ENCODE data around the gene LGALS9.
"Not testable (repeated sequence)": the region's sequence is repeated elsewhere in the genome, so short reads cannot be mapped to it uniquely, and the experiment has no call there.

Gene LGALS9

DNA sequence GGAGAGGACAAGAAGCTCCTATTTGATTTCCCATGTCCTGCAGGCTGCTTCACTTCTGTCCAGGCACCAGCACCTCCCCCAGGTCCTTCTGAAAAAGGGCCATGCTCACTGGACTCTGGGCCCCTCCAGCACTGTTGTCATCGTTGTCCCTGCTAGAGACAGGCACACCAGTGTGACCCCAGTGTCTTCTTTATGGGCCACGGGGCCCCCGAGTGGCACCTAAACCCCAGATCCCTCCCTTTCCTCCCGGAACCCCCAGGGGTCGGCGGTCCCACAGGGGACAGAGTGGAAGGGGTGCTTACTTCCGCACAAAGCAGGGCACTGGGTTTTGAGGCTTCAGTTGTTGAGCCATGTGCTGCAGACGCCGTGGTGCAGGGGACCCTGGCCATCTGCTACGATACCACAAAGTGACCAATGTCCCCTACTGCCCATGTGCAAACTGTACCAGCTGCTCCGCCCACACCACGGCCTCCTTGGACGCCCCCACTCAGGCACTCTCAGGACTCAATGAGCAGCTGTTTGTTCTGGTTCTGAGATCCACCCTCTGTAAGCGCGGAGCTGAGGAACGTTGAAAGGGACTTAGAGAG lies 24.6 kb downstream of the LGALS9 start:
- not testable (repeated sequence) for DNase-seq

DNA sequence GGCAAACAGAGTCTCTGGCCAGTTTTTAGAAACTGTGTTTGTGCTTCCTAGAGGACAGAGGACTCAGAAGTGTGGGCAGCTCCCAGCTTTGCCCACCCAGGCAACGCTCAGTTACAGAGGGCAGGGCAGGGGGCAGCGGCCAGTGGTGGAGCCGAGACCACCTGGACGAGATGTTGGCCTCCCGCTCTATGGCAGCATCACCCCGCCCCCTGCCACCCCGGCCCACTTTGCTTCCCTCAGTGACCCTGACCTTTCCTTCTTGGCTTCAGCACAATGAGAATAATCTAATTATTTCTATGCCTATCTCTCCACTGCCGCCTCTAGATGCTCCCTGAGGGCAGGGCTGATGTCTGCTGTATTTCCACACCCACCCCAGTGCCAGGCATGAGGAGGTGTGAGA lies 25.6 kb downstream of the LGALS9 start:
- DNase-seq = not testable (repeated sequence)

DNA sequence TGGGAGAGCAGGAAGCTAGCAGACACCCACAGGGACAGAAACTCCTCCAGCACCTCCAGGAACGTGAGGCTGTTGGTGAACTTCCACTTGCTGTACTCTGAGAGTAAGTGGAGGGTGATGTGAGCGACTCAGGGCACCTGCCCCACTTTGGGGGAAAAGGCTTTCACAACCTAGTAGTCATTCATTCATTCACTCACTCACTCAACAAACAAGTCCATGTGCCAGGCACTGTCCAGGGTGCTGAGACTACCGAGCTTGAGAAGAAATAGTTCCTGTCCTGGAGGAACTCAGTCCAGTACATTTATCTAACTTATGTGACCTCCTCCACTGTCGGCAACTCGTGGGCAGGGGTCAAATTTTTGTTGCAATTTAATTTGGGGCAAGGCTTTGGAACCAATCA lies 26.6 kb downstream of the LGALS9 start:
- no peak for DNase-seq

DNA sequence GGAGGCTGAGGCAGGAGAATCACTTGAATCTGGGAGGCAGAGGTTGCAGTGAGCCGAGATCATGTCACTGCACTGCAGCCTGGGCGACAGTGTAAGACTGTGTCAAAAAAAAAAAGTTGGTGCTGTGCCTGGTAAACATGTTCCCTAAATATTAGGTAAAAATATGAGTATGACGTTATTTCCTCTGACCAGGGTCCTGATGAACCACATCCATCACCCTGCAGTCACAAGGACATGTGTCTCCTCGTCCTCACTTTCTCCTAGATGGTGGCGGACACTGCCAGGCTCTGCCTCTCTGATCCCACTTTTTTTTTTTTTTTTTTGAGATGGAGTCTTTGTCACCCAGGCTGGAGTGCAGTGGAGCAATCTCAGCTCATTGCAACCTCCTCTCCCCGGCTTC lies 28.7 kb downstream of the LGALS9 start:
- no peak for DNase-seq

DNA sequence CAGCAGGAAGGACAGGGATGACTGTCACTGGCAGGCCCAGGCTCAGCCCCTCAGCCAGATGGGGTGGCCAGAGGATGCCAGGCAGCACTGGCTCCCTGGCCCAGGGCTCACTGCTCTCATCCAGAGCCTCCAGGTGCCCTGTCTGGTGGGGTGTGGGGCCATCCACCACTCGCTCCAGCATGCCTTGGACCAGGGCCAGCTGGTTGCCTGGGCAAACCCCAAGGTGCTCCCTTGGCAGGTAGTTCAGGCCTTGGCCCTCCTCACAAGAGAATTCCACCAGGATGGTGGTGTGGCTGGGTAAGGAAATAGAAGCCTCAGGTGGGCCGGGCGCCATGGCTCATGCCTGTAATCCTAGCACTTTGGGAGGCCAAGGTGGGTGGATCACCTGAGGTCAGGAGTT lies 29.4 kb downstream of the LGALS9 start:
- no peak for DNase-seq

DNA sequence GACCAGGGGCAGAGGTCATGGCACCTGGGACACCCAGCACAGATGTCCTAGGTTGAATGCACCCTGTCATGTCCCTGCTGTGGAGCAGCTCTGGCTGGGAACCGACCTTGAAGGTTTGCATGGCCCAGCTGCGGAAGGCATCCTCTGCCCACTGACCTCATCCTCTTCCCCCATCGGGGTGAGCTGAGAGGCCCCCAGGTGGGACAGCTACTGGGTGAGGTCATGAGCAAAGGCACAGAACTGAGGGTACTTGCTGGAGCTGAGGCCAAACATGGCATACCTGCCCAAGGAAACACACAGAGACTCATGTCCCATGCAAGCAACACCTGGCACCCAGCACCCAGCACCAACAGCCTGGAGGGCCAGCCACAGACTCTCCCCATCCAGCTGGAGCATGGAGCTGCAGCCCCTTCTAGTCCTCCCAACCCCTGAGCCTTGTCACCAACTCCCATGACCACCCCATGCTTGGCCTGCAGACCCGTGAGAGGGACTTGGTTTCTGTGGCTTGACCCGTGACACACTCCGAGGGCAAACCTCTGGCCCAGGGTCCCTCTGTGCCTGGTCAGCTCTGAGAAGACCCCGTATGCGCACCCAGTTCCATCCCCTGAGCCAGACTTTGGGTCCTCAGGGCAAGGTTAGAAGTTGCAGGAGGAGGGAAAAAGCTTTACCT lies 33.1 kb downstream of the LGALS9 start:
- no peak for DNase-seq

DNA sequence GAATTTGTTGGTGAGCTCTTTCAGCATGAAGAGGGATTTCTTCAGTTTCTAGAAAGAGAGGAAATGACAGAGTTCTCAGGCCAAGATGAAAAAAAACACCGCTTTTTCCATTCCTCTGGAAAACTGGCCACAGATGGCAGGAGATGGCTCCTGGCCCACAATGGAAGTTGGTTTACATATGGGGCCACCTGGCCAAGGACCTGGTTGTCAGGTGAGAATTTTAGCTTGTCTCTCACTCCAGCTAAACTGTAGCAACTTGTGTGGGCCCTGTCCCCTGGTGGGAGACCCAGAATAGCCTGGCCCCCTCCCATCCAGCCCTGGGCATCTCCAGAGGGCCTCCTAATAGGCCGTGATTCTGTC lies 33.6 kb downstream of the LGALS9 start:
- no peak for DNase-seq

DNA sequence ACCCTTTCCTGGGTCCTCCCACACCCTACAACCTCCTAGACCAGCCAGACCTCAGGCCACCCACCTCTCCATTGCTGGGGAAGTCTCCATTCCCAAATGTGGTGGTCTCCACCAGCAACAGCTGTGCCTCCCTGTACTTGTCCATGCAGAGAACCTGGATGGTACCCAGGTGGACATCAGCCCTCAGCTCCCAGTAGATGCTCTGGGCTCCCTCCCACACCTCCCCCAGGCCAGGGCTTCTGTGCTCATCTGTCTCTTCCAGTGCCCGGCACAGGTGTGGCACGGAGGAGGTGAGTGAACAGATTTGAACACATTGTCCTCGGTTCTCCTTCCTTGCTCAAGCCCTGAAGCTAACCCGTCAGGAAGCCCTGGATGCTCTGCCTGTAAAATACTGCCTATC lies 34.6 kb downstream of the LGALS9 start:
- DNase-seq = no peak

DNA sequence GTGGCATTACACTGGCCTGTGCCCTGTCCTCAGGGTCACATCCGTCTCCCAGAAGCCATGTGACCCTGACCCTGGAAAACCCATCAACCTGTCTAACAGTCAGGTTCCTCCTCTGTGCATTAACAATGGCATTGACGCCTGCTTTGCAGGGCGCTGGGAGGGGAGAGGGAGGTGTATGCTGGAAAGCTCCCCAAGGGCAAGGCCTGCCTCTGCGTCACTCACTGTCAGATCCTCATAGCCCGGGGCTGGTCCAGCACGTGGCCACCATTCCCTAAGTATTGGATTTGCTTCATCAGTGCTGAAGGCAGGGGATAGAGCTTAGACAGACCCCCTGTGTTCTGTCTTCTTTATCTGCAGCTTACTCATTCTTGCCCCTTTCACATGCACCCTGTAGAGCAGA lies 35.3 kb downstream of the LGALS9 start:
- not testable (repeated sequence) for DNase-seq

DNA sequence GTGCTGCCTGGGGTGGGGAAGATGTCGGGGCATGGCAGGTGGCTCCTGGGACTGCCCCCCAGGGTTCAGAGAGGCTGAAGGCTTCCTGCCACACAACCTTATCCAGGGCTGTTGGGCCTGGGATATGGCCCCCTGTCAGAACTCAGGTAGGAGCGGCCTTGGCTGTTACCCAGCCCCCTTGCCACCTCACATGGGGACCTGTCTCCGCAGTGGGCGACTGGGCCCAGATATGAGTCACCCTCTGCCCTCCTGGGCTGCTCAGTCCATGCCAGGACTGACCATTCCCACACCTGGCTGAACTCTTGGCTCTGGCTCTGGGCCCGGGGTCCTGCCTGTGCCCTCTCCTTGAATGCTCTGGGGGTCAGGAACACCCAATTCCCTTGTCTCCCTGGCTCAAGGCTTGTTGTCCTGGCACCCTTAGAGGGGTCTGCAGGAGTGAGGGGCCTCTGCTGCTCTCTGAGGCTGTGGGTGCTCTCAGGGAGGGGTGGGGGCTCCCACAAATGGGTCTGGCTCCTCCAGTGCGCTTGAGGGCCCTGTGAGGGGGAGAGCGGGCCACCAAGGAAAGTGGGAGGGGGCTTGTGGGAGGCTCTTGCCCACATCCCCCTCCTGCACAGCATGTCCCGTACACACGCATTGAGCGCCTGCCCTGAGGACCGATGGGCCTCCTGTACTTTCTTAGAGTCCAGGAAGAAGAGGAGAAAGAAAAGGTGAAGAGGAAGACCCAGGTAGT lies 36.0 kb downstream of the LGALS9 start:
- DNase-seq = no peak

DNA sequence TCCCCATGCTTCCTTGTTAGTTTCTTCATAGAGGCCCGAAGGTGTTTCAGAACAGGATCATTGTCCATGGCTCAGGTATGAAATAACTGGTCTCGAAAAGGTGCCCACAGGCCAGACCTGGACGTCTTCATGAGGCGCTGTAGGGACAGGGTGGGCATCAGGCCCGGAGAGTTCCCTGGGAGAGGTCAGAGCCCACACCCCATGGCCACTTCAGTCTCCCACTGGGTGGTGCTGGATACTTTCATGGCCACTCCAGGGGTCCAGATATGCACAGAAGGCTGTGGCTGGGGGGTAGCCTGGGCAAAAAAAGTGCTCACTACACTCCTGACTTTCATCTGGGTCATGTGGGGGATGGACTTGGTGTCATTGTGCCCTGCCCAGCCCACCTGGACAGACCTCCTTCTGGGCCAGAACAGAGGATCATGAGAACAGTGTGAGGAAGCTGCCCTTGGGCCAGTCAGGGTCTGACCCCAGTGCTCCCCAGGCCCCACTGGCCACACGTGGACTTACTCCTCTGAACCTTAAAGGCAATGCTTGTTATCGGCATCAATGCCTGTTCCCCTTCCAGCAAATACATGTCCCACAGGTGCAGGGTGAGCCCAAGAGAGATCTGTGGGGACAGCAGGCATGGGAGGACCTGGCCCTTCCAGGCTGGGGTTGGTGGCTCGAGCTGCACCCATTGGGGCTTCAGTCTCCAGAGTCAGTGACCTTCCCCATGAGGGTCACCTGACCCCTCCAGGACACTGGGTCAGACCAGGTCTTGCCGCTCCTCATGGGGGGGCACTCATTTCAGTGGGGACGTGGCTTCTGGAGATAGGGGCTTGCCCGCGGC lies 36.9 kb downstream of the LGALS9 start:
- DNase-seq = no peak

DNA sequence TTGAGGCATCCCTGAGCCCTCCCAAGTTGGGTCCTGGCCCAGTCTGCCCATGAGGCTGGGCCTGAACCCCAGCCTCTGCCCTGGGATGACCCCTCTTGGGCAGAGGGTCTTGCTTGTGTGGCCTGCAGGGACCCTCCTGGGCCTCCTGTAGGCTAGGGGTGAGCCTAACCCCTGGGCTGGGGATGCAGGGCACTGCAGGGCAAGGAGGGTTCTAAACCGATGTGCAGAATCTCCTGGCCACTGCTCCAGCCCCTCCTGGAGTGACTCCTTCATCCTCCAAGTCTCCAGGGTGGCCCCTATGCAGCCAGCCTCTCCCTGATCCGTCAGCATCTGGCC lies 37.5 kb downstream of the LGALS9 start:
- DNase-seq = no peak

DNA sequence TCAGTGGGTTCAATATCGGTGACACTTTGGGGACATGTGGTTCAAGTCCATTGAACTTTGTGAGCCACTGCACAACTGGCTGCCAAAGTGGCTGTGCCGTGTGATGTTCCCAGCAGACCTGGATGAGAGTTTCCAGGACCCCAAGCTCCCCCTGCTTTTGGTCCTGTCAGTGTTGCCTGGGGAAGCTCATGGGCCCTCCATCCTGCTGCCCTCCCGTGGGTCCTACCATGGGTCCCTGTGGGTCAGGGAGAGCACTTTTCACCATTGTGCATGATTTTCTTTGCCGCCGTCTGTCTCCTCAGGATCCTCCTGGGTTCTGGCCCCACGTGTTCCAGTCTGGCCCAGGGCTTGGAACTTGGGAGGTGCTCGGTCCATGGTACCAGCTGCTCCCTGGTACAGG lies 38.1 kb downstream of the LGALS9 start:
- DNase-seq = no peak

DNA sequence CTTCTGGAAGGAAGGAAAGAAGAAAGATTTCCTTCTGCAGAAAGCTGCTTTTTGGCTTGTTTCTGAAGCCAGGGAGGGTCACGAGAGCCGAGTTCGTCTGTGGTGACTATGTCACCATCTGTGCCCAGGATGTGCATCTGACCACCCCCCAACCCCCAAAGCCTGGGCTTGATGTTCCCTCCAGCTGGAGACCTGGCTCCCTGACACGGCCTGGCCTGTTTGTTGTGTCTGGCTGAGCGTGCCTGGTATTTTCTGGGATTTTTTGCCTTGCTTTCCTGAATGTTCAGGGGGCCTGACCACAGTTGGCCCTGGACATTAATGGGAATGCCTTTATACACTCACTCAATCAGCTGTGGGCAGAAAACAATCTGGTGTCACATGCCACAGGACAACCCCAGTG lies 38.9 kb downstream of the LGALS9 start:
- no peak for DNase-seq

DNA sequence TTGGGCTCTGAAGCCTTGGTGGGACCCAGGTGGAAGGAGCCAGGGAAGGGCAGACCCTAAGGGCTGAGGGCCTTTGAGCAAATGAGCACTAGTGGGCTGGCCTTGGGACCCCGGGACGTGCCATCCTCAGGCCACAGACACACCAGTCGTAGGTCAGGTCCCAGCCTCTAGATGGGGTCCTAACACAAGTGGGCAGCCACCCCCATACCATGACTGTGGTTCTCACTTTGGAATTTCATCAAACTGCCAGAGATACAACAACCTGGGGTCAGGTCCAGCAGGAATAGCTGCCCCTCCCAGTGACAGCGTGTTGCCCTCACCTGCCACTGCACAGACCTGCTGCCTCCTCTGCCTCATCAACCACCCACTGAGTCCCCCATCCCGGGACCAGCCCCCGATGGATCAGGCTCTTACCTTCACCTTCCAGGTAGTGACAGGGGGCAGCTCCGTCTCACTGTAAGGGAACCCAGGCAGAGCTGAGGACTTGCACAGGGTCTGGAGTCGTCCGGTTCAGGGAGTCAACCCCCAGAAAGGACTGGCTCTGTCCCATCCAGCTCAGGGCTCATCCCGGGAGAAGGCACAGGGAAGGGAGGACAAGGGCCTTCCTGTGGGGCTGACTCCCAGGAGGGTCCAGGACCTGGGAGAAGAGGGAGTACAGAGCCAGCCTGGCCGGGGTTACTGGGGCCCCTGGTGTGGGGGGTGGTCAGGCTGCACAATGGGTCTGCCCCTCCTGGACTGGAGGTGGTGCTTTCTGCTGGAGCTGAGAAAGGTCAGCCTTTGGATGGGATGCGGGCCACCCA lies 40.0 kb downstream of the LGALS9 start:
- no peak for DNase-seq

DNA sequence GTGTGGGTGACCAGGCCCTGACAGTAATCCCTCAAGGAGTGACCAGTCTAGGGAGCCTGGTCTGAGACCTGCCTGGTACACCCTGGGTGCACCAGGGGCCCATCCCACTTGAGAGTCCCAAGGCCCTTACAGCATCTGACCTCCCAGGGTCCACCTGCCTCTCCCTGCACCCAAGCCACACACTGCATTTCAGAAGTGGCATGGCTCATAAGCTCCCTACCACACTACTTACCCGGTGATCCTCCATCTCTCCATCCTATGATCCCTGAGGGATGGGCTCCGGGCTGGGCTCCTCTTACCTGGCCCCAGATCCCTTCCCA lies 40.6 kb downstream of the LGALS9 start:
- no peak for DNase-seq

DNA sequence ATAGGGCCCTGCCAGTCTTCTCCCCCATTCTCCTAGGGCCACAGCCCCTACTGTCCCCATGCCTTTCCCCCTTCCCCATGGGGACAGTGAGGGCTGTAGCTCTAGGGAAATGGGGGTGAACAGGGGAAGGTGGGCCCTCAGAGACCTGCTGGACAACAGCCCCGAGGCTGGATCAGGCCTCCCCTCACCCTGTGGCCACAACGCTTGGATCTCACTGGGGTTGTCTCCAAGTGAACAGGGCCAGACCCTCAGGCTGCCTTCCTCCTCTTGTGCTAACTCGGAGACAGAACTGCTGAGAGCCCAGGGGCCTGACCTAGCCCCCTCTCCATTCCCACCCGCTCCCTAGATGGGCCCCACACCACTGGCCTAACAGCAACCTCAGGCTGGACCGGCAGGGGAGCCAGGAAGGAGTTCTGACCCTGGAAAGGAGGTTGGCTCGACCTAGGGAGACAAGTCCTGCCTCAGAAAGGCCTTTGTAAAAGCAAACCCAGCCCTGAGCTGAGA lies 41.0 kb downstream of the LGALS9 start:
- not testable (repeated sequence) for DNase-seq

DNA sequence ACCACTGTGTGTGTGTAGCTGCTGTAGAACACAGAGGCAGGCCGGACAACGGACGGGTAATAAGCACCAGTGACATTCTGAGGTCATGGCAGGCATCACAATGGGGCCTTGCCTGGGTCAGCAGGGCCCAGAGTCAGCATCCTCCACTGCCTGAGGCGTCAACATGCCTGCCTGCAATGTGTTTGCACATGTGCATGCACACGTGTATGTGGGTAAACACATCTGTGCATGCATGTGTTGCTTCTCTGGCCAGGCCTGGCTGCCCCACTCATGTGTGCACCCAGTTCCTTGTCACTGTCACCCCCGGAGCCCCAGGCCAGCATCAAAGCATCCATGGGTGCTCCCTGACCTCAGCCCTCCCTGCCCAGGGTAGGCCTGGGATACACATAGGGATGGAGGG lies 43.3 kb downstream of the LGALS9 start:
- DNase-seq = no peak

DNA sequence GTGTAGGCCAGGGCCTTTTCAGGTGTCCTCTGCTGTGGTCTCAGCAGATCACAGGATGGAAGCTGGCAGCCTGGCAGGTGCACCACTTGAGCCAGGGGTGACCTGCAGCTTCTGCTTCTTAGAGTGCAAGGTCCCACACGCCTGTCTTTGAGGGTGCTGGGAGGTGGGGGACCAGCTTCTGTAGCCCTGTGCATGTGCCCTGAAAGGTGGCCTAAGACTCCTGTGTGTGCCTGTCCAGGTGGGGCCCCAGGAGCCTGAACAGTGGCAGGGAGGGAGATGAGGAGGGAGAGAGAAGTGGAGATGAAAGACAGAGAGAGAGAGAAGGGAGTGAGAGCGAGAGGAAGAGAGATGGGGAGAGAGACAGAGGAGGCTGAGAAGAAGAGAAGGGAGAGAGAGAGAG lies 46.2 kb downstream of the LGALS9 start:
- DNase-seq = no peak

DNA sequence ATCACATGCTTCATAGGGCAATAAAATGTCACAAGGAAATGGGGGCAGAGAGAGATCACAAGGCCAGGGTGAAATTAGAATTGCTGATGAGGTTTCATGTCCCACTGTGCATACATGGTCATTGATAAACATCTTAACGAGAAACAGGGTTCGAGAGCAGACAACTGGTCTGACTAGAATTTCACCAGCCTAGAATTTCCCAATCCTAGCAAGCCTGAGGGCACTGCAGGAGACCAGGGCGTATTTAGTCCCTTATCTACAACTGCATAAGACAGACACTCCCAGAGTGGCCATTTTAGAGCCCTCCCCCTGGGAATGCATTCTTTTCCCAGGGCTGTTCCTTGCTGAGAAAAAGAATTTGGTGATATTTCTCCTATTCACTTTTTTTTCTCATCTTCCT lies 55.3 kb downstream of the LGALS9 start:
- not testable (repeated sequence) for DNase-seq

DNA sequence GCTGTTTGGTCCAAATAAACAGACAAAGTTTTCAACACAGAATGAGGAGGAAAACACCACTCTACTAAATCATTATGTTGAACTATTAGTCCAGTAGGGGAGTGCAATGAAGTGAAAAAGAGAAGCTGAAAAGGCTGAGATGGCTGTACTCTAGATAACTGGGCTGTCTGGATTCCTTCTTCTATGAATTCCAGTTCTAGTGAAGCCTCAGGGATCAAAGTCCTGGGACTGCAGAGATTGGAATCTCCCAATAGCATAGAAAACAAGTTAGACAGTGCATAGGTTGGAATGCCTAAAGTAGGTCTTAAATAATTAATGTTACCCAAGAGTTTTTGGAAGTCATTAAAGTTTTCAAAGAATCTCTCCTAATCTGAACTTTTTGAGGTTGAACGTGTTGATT lies 59.9 kb downstream of the LGALS9 start:
- DNase-seq = no peak

DNA sequence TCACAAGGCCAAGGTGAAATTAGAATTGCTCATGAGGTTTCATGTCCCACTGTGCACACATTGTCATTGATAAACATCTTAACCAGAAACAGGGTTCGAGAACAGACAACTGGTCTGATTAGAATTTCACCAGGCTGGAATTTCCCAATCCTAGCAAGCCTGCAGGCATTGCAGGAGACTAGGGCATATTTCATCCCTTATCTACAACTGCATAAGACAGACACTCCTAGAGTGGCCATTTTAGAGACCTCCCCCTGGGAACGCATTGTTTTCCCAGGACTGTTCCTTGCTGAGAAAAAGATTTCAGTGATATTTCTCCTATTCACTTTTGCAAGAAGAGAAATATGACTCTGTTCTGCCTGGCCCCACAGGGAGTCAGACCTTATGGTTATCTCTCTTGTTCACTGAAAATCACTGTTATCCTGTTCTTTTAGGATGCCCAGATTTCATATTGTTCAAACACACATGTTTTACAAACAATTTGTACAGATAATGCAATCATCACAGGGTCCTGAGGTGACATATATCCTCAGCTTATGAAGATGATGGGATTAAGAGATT lies 64.3 kb downstream of the LGALS9 start:
- DNase-seq = not testable (repeated sequence)
